ENCODE measurements around the gene GLIS1. TPM values are rescaled to one million over a fixed set of nuclear protein-coding genes. Genes with fewer than 3 reads are reported as not detected.

GLIS1 gene
- total and polyA plus RNA-seq, 2 of the 8 experiments (the other 6 are each of a cell fraction or from before 2014, with no cell fraction given), result 0.15 to 0.22 TPM

GRCh38 chr1:53484705-53485477 is 254.1 kb downstream of the GLIS1 start (continued):
- TF ChIP-seq SAP30 (IDR thresholded peaks at IDR 0.05; ENCODE audit: insufficient read depth, insufficient replicate concordance, low read length), result no peak
- TF ChIP-seq ASH2L (IDR thresholded peaks at IDR 0.05; ENCODE audit: low read length), result no peak
- no peak for TF ChIP-seq CEBPB (IDR thresholded peaks at IDR 0.05; ENCODE audit: low read depth, low read length)
- TF ChIP-seq BRCA1 (IDR thresholded peaks at IDR 0.05; ENCODE audit: low read depth, low read length), result no peak
- no peak for TF ChIP-seq GABPA (IDR thresholded peaks at IDR 0.05; ENCODE audit: borderline replicate concordance, insufficient read depth, low read length)
- TF ChIP-seq RNF2 (IDR thresholded peaks at IDR 0.05; ENCODE audit: borderline replicate concordance, low read depth, low read length, missing control alignments, poor library complexity, severe bottlenecking), result no peak
- TF ChIP-seq JUND (IDR thresholded peaks at IDR 0.05; ENCODE audit: low read length), result no peak

All from H1 (cell line).